Stimulated activated CD4-positive, alpha-beta T cell treated with anti-CD3 and anti-CD28 coated beads, Interleukin-1b, Interleukin-23, amount 100 ng/mL, for 4 hours (primary cell): ENCODE measurements around the gene CCDC88B.
"Not testable (repeated sequence)": the region's sequence is repeated elsewhere in the genome, so short reads cannot be mapped to it uniquely, and the experiment has no call there.

Experiments used
- DNase-seq, 2 donors: peaks; one replicate each; pipeline ENCODE4 v3.0.0-alpha.2; 2020; ENCODE audit warnings: low read depth in 2 of 2

Gene CCDC88B

GRCh38 chr11:64320556-64320955, 19.4 kb upstream of the CCDC88B start:
- no peak for DNase-seq

GRCh38 chr11:64321026-64321425, 19.0 kb upstream of the CCDC88B start:
- DNase-seq, result no peak

GRCh38 chr11:64321533-64321932, 18.5 kb upstream of the CCDC88B start:
- DNase-seq, result no peak

- no peak for DNase-seq
Measured at GRCh38 chr11:64322925-64323260, 17.1 kb upstream of the CCDC88B start.

- DNase-seq, result no peak
Measured at GRCh38 chr11:64323373-64323772, 16.6 kb upstream of the CCDC88B start.

GRCh38 chr11:64323984-64324383, 16.0 kb upstream of the CCDC88B start:
- not testable (repeated sequence) for DNase-seq

GRCh38 chr11:64324692-64325469, 15.1 kb upstream of the CCDC88B start:
- no peak for DNase-seq

GRCh38 chr11:64327375-64327774, 12.6 kb upstream of the CCDC88B start:
- no peak for DNase-seq

- DNase-seq, result no peak
Measured at GRCh38 chr11:64327993-64328392, 12.0 kb upstream of the CCDC88B start.

- no peak for DNase-seq
Measured at GRCh38 chr11:64330888-64331287, 9.1 kb upstream of the CCDC88B start.

- DNase-seq, result peak; percentile 47 to 51
Measured at GRCh38 chr11:64331569-64332371, 8.2 kb upstream of the CCDC88B start.

GRCh38 chr11:64333556-64333955, 6.4 kb upstream of the CCDC88B start:
- no peak for DNase-seq

- no peak for DNase-seq
Measured at GRCh38 chr11:64334764-64335735, 5.0 kb upstream of the CCDC88B start.

GRCh38 chr11:64337538-64338249, 2.3 kb upstream of the CCDC88B start:
- DNase-seq, result no peak

GRCh38 chr11:64338716-64339115, 1.3 kb upstream of the CCDC88B start:
- no peak for DNase-seq

- no peak for DNase-seq
Measured at GRCh38 chr11:64339286-64339685, 718 bp upstream of the CCDC88B start.

- DNase-seq, result peak; percentile 68 to 77
Measured at GRCh38 chr11:64340671-64341335, 799 bp downstream of the CCDC88B start.

GRCh38 chr11:64341429-64341828, 1.4 kb downstream of the CCDC88B start:
- no peak for DNase-seq

GRCh38 chr11:64341851-64342791, 2.1 kb downstream of the CCDC88B start:
- peak; percentile 88 to 89 for DNase-seq
